T-helper 1 cell treated with Interleukin-12 subunit alpha and Interleukin-12 subunit beta and Interleukin-4 antibody, amounts not matched to agents 30 ng/mL and 1 ng/mL, for 36 hours (primary cell): Measurements from ENCODE around the gene MRPS23. TPM values are rescaled to one million over a fixed set of nuclear protein-coding genes. Genes with fewer than 3 reads are reported as not detected.

ENCODE experiments used
- intact Hi-C: fragments of 100-400 bp; cut with micrococcal nuclease; formaldehyde crosslinking; loops from one replicate; pipeline ENCODE4 v1.15.1; 2024
- total RNA-seq: library from RNA; stranded (reverse); gene quantifications from 2 replicates; pipeline ENCODE4 v1.2.3, GENCODE V29; 2022

Gene MRPS23
- 40.5 and 42.3 TPM in 2 replicates for total RNA-seq

DNA sequence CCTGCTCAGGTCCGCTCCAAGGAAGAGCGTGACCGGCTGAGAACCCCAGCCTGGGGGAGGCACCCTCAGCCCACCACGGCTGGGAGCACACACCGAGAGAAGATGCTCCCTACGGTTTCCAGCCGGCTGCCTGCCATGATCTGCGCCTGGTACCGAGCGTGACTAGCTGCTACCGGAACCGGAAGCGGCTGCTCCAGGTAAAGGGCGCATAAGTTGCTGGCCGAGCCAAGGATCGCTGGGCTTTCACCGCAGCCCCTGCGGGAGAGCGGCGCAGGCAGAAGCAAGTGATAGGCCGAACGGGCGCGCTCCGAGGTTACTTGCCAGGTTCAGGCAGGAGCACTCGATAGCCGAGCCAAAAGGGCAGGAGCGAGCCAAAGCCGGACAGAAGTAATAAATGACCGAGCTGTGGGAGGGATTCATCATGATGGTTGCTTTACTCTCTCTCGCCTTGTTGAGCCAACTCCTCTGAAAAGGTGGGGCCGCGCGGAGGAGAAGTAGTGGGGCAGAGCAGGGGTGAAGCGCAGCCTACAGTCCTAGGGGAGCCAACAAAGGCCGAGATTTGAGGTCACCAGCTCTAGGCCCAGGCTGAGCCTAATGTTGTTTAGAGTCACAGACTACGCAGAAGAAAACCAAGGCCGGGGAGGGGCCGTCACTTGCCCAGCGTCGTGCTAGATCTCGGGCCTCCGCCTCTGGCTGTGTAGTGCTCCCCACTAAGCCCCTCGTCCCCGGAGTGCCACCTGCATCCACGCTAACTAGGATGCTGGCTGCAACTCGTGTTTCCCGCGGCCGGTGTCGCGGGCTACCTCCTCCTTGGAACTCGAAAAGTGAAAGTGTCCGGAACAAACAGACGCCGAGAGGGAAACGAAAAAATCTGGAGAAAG, at the start of gene MRPS23:
Gene MRPS23, minus strand, starts transcription at position 171 of the 881 bp plus-strand sequence. Its CDS starts 34 bp downstream, at position 137.
- intact Hi-C loops: loop anchor here (1.0 to 5.0 kb wide), 19 partner anchors 11 to 1305 kb away; partner anchors contain the start of genes AKAP1, C17orf67, COIL and MKS1

DNA sequence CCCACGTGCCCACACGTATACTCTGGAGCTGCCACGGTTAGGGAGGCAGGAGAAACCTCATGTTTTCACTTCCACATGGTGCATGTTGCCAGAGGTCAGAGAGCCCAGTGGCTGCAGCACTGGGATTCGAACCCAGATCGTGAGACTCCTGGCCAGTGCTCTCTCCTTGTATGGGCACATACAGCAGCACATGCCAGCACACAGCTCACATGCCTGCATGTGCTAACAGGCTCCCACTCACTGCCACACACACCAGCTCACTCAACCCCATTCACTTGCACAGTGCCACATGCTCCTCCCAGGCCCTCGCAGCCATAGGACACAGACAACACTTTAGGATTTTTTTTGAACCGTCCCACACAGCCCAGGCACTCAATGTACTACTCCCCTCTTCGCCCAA, 49.5 kb upstream of the MRPS23 start:
- intact Hi-C loops: no loop called here

DNA sequence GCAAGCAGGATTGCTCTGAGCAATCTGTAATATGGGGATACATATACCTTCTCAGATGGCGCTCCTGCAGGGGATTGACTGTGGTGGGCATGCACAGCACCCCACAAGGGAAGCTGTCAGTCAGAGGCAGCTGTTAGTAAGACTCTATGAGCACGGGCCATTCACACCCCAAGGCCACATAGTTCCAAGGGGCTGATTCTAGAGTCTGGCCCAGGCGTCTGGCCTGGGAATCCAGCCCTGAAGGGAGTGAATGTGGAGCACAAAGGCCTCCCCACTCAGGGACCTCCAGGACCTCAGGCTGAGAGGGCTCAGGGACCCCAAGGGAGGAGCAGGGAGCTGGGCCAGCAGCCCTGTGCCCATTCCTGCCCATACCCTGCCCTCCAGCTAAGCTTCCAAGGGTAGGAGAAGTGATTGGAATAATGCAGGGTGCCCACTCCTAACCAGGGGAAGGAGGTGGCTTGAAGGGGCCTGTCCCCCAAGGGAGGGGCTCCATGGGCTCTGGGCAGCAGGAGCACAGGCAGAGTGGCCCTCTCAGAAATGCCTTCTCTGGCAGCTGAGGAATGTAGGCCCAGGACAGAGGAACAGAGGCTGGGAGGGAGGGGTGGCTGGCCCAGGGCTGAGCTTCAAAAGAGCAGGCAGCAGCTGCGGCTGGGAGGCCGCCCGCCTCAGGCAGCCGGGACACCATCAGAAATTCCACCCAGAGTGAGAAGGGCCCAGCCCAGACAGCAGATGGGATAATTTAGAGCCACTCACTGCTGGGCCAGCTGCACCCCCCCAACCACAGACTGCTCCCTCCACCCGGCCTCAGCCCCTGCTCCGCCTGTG, 48.9 kb upstream of the MRPS23 start:
- intact Hi-C loops: no loop called here

DNA sequence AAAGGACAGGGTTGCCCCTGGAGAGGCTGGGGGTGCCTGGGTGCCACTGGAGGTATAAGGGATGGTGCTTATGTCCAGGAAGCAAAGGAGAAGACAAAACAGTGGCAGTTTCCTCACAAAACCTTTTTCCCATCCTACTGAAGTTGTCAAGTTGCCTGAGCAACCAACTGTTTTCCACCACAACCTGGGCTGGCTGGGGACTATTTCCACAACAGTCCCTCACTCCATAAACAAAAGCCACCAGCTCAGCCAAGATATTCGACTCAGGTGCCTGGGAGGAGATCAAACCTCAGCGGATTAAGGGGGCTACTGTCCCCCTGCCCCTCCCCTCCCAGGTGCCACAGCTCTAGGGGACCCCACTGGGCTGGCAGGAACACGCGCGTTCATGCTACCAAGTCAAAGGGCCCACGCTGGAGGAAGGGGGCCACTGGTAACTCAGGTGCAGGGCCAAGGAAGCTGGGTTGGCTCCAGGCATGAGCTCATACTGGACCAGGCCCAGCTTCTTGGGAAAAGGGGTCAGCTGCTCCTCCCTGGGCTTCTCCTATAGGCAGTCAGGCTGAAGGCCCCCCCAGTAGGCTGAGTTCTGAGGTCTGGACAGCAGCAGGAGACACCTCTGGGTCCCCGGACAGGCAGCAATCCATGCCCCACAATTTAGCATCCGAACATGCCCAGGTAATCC, 45.7 kb upstream of the MRPS23 start:
- intact Hi-C loops: no loop called here

DNA sequence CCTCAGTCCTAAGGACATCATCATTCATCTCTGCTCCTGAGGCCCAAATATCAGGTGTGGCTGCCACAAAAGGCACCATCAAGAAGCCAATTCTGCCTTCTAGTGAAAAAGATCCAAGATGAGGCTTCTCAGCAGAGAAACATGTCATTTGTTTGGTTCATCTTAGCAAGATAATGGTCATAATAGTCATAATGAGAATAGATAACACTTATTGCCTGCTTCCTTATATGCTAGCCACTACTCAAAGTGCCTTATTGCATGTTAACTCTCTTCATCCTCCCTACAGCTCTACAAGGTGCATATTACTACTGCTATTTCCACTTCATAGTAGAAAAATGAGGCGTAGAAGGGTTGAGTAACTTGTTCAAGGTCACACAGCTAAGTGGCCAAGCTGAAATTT, 45.0 kb upstream of the MRPS23 start:
- intact Hi-C loops: loop anchor here (5.0 kb wide), 1 partner anchor 38 kb away; no protein-coding TSS in a partner anchor

DNA sequence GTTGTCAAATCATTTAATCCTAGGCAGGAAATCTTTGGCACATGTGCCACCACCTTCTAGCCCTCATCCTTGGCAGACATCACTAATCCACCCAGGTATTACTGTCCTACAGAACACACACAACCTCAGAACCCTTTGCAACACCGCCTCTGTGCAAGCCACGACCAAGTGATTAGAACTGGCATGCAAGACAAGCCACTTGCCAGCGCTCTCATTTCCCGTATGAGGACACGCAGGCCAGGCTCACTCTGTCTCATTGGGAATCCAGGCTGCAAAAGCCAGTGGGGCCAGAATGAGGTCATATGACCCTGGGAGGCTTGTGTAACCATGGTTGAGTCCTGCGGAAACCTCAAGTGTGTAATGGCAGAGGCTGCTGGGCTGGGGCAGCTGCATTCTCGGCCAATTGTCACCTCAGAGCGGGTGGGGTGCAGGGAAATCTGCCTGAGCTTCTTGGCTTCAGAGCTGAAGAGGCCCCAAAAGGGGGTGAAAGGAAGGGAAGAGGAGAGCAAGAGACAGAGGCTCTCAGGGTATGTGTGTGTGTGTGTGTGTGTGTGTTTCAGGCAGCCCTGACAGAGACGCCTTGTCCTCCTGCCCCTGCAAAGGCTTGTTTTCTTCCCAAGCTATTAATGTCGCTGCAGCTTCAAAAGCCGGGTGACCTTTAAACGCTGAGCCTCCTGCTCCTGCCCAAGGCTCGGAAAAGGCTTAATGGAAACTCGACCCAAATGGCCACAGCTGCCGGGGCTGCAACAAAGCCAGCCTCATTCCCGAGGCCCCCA, 43.2 kb upstream of the MRPS23 start:
- intact Hi-C loops: loop anchor here (1.0 to 5.0 kb wide), 6 partner anchors 36 to 279 kb away; no protein-coding TSS in a partner anchor

DNA sequence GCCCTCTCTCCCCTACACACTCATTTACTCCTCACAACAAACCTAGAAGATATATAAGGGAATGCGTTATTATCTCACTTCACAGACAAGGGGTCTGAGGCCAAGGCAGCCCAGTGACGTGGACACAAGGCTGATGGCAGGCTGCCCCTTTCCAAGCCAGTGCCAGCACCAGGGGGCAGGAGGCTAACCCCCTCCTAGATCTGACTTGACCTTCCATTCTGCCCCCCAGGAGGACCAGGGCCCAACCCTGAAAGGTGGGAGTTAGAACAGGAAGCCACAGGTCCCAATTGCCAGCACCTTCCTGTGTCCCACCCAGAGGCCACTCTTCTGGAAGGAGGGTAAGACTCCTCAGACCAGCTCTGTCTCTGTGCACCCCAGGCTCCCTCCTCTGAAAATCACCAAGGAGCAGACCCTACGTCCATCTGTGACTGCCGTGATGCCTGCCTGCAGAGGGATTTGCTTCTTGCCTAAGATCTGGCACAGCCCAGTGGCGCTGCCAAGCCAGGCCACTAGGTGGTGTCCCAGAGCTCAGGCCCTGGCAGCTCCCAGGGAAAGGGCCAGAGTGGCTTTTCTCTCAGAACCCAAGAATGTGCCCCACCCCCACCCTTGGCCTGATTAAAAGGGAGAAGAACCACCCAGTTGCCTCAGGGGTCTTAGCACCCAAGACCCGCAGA, 42.4 kb upstream of the MRPS23 start:
- intact Hi-C loops: loop anchor here (1.0 to 5.0 kb wide), 6 partner anchors 35 to 280 kb away; no protein-coding TSS in a partner anchor

DNA sequence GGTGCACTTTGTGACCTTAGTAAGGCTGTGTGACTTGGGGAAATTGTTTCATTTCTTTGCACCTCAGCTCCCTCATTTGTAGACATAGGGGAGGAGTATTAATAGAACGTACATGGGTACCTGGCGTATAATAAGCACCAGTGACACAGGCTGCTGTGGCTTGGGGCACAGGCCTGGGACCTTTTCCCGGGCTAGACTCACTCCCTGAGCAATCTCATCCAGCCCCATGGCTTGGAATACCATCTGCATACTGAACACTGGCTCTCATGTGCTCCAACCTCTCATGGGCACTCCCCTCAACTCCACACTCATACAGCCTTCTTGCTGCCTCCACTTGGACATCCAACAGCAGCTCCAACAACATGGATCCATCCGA, 41.0 kb upstream of the MRPS23 start:
- intact Hi-C loops: loop anchor here (5.0 kb wide), 1 partner anchor 34 kb away; no protein-coding TSS in a partner anchor

DNA sequence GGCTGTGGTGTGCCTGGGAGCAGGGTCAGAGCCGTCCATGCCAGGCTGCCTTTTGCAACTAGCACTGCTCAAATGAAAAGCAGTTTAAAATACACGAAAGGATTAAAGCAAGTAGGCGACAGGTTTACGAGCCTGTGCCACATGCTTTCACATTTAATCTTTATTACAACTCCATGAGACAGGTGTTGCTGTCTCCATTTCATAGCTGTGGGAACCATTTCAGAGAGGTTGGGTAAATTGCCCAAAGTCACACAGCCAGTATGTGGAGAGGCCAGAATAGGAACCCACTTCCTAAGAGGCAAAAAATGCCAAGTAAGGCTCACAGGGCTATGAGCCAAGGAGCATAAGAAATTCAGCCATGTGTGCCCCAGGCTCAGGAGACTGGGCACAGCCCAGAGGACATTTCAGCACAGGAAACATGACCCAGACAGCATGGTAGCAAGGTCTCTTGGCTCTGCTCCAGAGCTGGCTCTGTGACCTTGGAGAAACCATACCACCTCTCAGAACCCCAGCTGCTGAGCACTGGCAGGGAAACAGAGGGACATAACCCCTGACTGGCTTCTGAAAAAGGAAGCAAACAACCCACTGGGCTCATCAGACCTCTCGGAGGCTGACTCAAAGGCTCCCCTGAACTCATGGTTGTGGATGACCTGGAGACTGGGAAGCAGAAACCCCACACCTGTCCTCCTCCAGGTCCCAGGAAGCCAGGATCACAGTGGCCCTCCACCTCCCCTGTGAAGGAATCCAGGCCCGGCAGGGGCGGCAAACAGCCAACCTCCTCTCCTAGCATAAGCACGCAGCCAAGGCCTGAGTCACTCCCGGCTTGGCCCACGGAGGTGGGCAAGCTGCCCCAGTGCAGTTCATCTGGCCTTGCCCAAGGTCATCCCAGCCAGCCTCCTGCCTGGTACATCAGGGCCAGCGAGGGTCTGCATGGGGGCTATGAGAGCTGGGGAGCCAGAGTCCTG, 40.3 kb upstream of the MRPS23 start:
- intact Hi-C loops: loop anchor here (5.0 kb wide), 1 partner anchor 33 kb away; no protein-coding TSS in a partner anchor

DNA sequence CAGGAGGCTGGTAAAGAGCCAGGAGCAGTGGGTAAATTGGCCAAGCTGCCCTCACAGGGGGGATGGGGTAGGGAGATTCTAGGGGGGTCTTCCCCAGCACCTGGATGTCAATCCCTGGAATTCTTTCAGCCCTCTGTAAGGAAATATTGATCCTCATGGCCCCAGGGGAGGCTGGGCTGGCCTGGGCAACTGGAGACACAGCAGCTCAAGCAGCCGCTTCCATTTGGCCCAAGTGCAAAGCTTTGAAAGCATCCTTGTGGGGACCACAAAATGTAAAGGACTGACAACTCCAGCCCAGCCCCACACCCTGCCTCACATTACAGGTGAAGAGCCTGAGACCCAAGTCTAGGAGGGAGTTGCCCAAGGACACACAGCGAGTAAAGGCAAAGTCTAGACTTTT, 39.4 kb upstream of the MRPS23 start:
- intact Hi-C loops: no loop called here

DNA sequence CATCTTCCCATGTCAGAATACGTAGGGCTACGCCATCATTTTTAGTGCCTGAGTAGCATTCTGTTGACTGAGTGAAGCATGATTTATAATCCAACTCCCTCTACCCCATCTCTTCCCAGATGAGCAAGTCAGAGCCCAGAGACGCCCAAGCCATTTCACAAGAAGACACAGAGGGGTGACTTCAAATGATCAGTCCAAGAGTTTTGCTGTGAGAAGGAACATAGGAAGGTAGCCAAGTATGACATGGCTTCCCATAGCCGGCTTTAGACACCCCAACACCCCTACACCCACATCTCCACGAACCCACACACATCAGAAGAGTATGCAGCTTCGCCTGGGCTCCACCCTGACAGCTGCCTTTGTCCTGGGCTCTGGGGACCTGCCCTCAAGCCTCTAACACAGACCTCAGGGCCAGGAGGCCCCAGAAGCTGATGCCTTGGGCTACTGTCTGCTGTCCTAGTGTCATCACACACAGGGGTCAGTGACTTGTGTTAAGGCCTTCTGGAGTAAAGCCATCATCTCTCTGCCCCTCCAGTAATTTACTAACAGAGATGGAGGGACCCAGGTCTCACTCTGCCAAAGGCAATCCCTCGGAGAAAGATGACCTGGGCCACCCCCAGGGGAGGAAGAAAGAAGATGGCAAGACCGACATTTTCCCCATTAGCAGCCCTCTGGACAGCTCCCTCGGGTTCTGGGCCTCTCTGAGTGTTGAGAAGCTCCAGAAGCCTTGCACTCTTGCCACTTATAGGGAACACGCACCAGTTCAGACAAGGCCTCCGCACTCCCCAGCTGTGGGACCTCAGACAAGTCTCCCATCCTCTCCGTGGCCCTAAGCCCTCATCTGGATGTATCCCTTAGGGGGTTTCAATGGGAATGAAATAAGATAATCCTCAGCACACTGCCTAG, 38.7 kb upstream of the MRPS23 start:
- intact Hi-C loops: no loop called here

DNA sequence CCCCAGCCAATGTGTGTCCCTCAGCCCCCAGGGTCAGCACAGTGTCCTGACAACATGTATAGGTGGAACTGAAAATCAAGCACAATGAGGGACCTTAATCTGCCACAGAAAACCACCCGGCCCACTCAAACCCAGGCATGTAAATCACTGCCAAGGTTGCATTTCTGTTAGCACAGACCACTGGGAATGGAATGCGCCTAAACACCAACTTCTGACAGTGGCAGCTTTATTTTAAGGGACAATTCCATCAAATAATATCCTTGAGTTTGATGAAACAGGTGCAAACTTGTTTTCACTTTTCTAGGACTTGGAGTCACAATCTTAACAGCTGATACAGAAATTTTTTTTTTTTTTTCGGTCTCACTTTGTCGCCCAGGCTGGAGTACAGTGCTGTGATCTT, 37.3 kb upstream of the MRPS23 start:
- intact Hi-C loops: no loop called here

DNA sequence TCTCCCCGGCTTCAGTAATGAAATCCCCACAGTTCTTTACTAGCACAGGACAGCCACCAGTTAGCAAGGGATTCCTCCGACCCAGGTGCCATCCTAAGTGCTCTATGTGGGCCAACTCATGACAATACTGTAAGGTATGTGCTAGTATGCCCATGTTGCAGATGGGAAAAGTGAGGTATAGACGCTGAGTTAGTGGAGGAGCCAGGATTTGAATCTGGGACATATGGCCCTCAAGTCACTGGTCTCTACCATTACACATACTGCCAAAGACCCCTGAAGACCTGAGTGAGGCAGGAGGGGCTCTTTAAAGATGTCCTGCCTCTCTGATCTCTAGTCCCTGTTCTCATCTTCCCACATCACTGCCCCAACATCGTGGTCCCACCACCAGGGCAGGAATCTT, 36.2 kb upstream of the MRPS23 start:
- intact Hi-C loops: no loop called here

DNA sequence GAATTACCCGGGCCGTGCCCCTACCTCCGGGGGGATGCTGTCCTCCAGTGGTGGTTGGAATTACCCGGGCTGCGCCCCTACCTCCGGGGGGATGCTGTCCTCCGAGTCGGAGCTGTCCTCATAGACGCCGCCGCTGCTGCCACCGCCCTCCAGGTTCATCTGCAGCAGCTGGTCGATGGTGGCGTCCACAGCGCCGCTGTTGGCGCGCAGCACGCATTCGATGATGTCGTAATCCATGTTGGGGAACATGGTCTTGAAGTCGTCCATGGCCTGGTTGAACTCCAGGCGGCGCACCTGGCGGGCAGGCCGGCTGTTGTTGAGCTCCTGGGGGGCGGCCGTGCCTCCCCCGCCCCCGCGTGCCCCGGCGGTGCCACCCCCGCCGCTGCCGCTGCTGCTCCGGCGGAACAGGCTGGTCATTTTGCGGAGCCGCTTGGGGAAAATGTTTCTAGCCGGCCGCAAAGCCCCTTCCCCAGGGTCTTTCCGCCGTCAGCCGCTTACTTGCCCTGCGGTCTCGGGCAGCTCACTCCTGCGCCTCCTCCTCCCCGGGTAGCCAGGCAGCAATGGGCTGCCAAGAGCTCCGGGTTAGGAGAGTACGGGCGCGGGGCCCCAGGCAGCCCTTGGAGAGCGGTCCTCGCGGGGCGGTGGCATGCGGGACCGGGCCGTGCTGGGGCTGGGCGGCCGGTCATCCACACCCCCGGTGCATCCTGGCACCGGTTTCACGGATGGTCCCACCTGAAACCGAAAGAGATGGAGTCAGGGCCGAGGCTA, 35.5 kb upstream of the MRPS23 start:
- intact Hi-C loops: no loop called here

DNA sequence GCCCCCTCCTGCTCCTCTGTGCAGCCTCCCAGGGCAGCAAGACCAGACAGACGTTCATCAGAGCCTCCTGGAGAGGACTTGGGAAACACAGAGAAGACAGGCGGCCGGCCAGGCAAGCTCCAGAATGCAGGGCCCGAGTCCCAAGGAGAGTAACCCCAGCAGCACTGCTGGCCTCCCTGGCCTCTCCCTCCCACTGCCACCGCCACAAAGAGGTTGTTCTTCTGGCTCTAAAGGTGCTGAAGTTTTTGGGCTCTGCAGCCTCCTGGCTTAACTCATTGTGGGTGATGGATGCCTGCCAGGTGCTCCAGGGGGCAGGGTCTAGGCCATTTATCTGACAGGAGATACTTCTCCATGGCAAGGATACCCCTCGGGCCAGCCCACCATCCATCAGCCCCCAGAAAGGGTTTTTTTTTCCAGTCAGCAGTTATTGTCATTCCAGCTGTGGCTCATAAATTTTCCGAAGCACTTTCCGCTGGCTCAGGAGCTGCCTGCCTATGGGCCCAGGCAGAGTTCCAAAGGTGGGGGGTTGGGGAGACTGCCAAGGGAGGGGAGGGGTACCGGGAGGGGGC, 32.0 kb upstream of the MRPS23 start:
- intact Hi-C loops: no loop called here

DNA sequence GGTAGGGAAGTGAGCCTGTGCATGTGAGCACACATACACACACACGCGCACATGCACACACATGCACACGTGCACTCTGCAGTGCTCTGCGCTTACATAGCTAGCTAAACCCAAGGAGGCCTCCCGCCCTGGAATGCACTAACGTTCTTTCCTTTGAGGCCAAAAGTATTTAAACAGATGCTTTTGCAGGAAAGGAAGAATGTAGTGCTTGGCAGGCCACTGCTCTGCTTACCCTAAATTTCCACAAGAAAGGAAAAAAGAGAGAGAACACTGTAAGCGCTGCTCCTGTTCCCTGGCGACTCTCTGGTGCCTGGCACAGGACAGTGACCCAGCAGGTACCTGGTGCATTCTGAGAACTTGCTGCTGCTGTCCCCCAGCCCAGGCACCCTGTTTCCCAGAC, 31.3 kb upstream of the MRPS23 start:
- intact Hi-C loops: no loop called here

DNA sequence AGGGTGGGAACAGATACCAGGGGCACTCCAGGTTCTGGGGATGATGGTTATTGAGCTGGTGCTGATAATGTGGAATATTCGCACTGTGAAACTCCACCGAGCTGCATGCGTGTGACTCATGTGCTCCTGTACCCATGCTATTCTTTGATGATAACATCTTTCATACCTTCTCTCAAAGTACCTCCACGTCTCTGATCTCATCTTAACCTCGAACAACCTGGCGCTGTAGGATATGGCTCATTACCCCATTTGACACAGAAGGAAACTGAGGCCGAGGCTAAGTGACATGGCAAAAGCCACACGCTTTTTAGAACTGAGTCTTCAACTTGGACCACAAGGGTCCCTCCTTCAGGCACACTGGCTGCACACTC, 30.2 kb upstream of the MRPS23 start:
- intact Hi-C loops: no loop called here
